Measurements from ENCODE around the gene FGGY. TPM values are rescaled to one million over a fixed set of nuclear protein-coding genes. Genes with fewer than 3 reads are reported as not detected.

Gene FGGY
- total RNA-seq, 1 experiment from 2014 or later: 6.4 TPM

DNA sequence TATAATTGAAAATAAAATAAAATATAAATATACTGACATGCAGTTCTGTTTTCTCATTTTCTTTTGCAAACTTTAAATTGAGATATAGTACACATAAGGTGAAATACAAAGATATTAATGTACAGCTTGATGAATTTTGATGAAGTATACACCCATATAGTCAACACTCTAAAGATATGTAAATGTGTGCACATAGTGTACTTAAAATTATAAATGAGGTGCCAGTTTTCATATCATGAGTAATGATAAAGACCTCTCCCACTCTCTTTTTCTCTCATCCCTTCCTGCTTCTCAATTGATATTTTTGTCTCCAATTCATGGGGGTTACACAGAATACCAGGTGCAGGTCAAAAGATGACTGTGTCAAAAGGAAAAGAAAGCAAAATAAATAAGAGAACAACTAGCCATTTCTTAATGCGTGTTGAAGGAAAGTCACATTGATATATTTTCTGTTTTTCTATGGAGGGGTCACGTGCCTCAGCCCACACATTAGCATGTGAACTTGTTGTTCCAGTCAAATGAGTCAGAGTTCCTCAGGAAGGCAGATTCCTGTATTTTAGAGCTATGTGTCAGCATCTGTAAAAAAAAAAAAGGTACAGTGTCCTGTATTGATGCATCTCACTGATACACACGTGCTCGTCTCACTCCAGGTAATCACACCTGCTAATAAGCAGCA lies 453.6 kb downstream of the FGGY start:
- TF ChIP-seq, protein P1, sequence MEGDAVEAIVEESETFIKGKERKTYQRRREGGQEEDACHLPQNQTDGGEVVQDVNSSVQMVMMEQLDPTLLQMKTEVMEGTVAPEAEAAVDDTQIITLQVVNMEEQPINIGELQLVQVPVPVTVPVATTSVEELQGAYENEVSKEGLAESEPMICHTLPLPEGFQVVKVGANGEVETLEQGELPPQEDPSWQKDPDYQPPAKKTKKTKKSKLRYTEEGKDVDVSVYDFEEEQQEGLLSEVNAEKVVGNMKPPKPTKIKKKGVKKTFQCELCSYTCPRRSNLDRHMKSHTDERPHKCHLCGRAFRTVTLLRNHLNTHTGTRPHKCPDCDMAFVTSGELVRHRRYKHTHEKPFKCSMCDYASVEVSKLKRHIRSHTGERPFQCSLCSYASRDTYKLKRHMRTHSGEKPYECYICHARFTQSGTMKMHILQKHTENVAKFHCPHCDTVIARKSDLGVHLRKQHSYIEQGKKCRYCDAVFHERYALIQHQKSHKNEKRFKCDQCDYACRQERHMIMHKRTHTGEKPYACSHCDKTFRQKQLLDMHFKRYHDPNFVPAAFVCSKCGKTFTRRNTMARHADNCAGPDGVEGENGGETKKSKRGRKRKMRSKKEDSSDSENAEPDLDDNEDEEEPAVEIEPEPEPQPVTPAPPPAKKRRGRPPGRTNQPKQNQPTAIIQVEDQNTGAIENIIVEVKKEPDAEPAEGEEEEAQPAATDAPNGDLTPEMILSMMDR (IDR thresholded peaks at IDR 0.05; ENCODE audit: insufficient read depth in 1 of 2, low read depth in 1 of 2, low read length in 1 of 2, severe bottlenecking in 1 of 2, unreplicated experiment in 1 of 2): no peak
- H3K9me3 ChIP-seq: no peaks in the 10 kb centered on the region
- H3K27me3 ChIP-seq (replicated peaks; ENCODE audit: control insufficient read depth, insufficient read depth, low read length): no peaks in the 10 kb centered on the region
- no peaks in the 10 kb centered on the region for H3K36me3 Mint-ChIP-seq (ENCODE audit: insufficient read depth, unreplicated experiment)
- H3K27me3 Mint-ChIP-seq (ENCODE audit: insufficient read depth, unreplicated experiment): no peaks in the 10 kb centered on the region
- no peaks in the 10 kb centered on the region for H3K4me1 ChIP-seq
- intact Hi-C loops (cut with micrococcal nuclease; ENCODE audit: unreplicated experiment): no loop called here
- H3K4me3 Mint-ChIP-seq (ENCODE audit: unreplicated experiment): no peak overlapping the region
- CTCF ChIA-PET: no interaction called here
- H3K9me3 Mint-ChIP-seq (ENCODE audit: unreplicated experiment): no peaks in the 10 kb centered on the region
- no peak overlapping the region for H3K27ac Mint-ChIP-seq (ENCODE audit: unreplicated experiment)
- no peak overlapping the region for H3K4me3 ChIP-seq (ENCODE audit: low read depth, low read length)
- BruUV-seq (replicated peaks): no TSS peak
- POLR2A ChIA-PET: no interaction called here
- no peaks in the 10 kb centered on the region for H3K36me3 ChIP-seq (ENCODE audit: control insufficient read depth, insufficient read depth, low read length)
- no peaks in the 10 kb centered on the region for H3K4me1 Mint-ChIP-seq (ENCODE audit: low read depth, unreplicated experiment)
- no peak for DNase-seq

DNA sequence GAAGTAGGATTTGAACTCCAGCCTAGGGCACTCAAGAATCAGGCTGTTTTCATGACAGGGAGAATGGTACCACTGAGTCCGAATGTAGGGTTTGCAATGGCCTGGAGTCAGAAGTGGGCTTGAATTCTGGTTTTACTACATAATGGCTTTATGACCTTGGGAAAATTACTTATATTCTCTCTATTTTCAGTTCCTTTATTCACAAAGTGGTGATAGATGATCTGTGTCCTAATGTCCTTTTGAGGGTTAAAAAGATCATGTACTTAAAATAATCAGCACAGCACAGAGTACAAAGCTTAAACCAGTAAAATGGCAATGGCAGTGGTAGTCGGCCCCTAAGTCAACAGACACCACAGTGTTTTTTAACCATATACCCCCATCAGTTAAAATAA lies 454.1 kb downstream of the FGGY start:
- H3K9me3 ChIP-seq: no peaks in the 10 kb centered on the region
- no peaks in the 10 kb centered on the region for H3K4me1 ChIP-seq
- H3K4me3 ChIP-seq (ENCODE audit: low read depth, low read length): no peak overlapping the region
- no peaks in the 10 kb centered on the region for H3K36me3 ChIP-seq (ENCODE audit: control insufficient read depth, insufficient read depth, low read length)
- BruUV-seq (replicated peaks): no TSS peak
- Mint-ChIP-seq H3K27me3 (ENCODE audit: insufficient read depth, unreplicated experiment) (no peaks in the 10 kb centered on the region), H3K9me3 (ENCODE audit: unreplicated experiment) (no peaks in the 10 kb centered on the region), H3K27ac (ENCODE audit: unreplicated experiment) (no peak overlapping the region), H3K4me1 (ENCODE audit: low read depth, unreplicated experiment) (no peaks in the 10 kb centered on the region), H3K4me3 (ENCODE audit: unreplicated experiment) (no peak overlapping the region), H3K36me3 (ENCODE audit: insufficient read depth, unreplicated experiment) (no peaks in the 10 kb centered on the region)
- POLR2A ChIA-PET: no interaction called here
- TF ChIP-seq, protein P1 (IDR thresholded peaks at IDR 0.05; ENCODE audit: insufficient read depth in 1 of 2, low read depth in 1 of 2, low read length in 1 of 2, severe bottlenecking in 1 of 2, unreplicated experiment in 1 of 2): no peak
- DNase-seq: no peak
- CTCF ChIA-PET: no interaction called here
- no peaks in the 10 kb centered on the region for H3K27me3 ChIP-seq (replicated peaks; ENCODE audit: control insufficient read depth, insufficient read depth, low read length)
- intact Hi-C loops (cut with micrococcal nuclease; ENCODE audit: unreplicated experiment): no loop called here

DNA sequence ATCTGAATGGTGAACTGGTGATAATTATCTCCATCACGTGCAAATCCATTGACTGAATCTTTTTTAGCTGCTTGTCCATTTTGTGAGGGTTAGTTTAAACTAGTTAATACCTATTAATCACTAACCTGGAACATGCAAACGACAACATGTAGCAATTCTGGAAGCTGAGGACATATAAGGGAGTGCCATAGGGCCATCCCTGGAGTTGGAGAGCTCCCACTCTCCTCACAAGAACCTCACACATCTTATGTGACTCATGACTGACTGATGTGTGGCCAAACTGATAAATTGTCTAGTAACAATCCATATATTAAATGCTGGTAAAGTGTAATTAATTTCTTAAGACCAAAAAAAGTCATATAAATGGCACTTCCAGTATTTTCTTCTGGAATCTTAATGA lies 454.9 kb downstream of the FGGY start:
- H3K4me3 ChIP-seq (ENCODE audit: low read depth, low read length): no peak overlapping the region
- no peaks in the 10 kb centered on the region for H3K9me3 ChIP-seq
- intact Hi-C loops (cut with micrococcal nuclease; ENCODE audit: unreplicated experiment): no loop called here
- H3K27ac Mint-ChIP-seq (ENCODE audit: unreplicated experiment): no peak overlapping the region
- no peaks in the 10 kb centered on the region for H3K27me3 ChIP-seq (replicated peaks; ENCODE audit: control insufficient read depth, insufficient read depth, low read length)
- H3K27me3 Mint-ChIP-seq (ENCODE audit: insufficient read depth, unreplicated experiment): no peaks in the 10 kb centered on the region
- no peaks in the 10 kb centered on the region for H3K36me3 ChIP-seq (ENCODE audit: control insufficient read depth, insufficient read depth, low read length)
- ChIA-PET POLR2A (no interaction called here), CTCF (no interaction called here)
- no peaks in the 10 kb centered on the region for H3K4me1 ChIP-seq
- no peaks in the 10 kb centered on the region for H3K4me1 Mint-ChIP-seq (ENCODE audit: low read depth, unreplicated experiment)
- no peaks in the 10 kb centered on the region for H3K36me3 Mint-ChIP-seq (ENCODE audit: insufficient read depth, unreplicated experiment)
- H3K4me3 Mint-ChIP-seq (ENCODE audit: unreplicated experiment): no peak overlapping the region
- TF ChIP-seq, protein P1 (IDR thresholded peaks at IDR 0.05; ENCODE audit: insufficient read depth in 1 of 2, low read depth in 1 of 2, low read length in 1 of 2, severe bottlenecking in 1 of 2, unreplicated experiment in 1 of 2): no peak
- BruUV-seq (replicated peaks): no TSS peak
- no peak for DNase-seq
- no peaks in the 10 kb centered on the region for H3K9me3 Mint-ChIP-seq (ENCODE audit: unreplicated experiment)

Data from Caco-2 (cell line).